Rectal smooth muscle tissue (tissue), 1 donor: Measurements from ENCODE around the gene PCDHGB5.
"Not testable (repeated sequence)": the region's sequence is repeated elsewhere in the genome, so short reads cannot be mapped to it uniquely, and the experiment has no call there.

Source experiments
- H3K27ac ChIP-seq: one replicate; pipeline ENCODE4 v1.7.0; 2013; ENCODE audit warnings: low read depth, low read length, inconsistent platforms
- H3K27me3 ChIP-seq: one replicate; pipeline ENCODE4 v1.7.0; 2013; ENCODE audit warnings: low read length; ENCODE audit not compliant: control insufficient read depth, insufficient read depth
- H3K36me3 ChIP-seq: one replicate; pipeline ENCODE4 v1.7.0; 2013; ENCODE audit warnings: low read length; ENCODE audit not compliant: control insufficient read depth, insufficient read depth
- H3K4me1 ChIP-seq: one replicate; pipeline ENCODE4 v1.7.0; 2013; ENCODE audit warnings: low read length; ENCODE audit not compliant: control insufficient read depth, insufficient read depth
- H3K4me3 ChIP-seq: one replicate; pipeline ENCODE4 v1.7.0; 2013; ENCODE audit warnings: low read length
- H3K9ac ChIP-seq: one replicate; pipeline ENCODE4 v1.7.0; 2013; ENCODE audit warnings: low read length

The PCDHGB5 gene

GRCh38 chr5:141421489-141421855 lies 23.7 kb downstream of the PCDHGB5 start:
- peak overlapping the region; percentile 29 for H3K4me3 ChIP-seq
- no peak overlapping the region for H3K27ac ChIP-seq
- no peaks in the 10 kb centered on the region for H3K4me1 ChIP-seq
- H3K36me3 ChIP-seq, result no peaks in the 10 kb centered on the region
- peaks cover 2% of the 10 kb centered on the region for H3K27me3 ChIP-seq
- no peak overlapping the region for H3K9ac ChIP-seq

GRCh38 chr5:141422742-141423291 lies 25.1 kb downstream of the PCDHGB5 start:
- Histone ChIP-seq H3K4me1 (no peaks in the 10 kb centered on the region), H3K36me3 (no peaks in the 10 kb centered on the region), H3K4me3 (peak overlapping the region; percentile 19), H3K27me3 (peaks cover 2% of the 10 kb centered on the region), H3K27ac (no peak overlapping the region), H3K9ac (no peak overlapping the region)

- H3K4me3 ChIP-seq, result peak overlapping the region; percentile 37
- H3K4me1 ChIP-seq, result no peaks in the 10 kb centered on the region
- no peaks in the 10 kb centered on the region for H3K27me3 ChIP-seq
- no peak overlapping the region for H3K9ac ChIP-seq
- H3K36me3 ChIP-seq, result no peaks in the 10 kb centered on the region
- H3K27ac ChIP-seq, result no peak overlapping the region
These were observed 30.2 kb downstream of the PCDHGB5 start for GRCh38 chr5:141427783-141428426.

- Histone ChIP-seq H3K4me1 (no peaks in the 10 kb centered on the region), H3K36me3 (no peaks in the 10 kb centered on the region), H3K4me3 (peak within 1 kb of the TSS; percentile 44), H3K27ac (no peak within 1 kb of the TSS), H3K27me3 (no peaks in the 10 kb centered on the region), H3K9ac (no peak within 1 kb of the TSS)
These were observed 32.8 kb downstream of the PCDHGB5 start, which contains the start of gene PCDHGA12 for GRCh38 chr5:141430332-141431113. TSS of gene PCDHGA12 (plus strand) at chr5:141430507. CDS start at chr5:141430760, 253 bp downstream.

GRCh38 chr5:141431286-141431685 lies 33.5 kb downstream of the PCDHGB5 start:
- Histone ChIP-seq H3K27ac (no peak overlapping the region), H3K4me1 (no peaks in the 10 kb centered on the region), H3K36me3 (no peaks in the 10 kb centered on the region), H3K9ac (no peak overlapping the region), H3K27me3 (no peaks in the 10 kb centered on the region), H3K4me3 (peak overlapping the region; percentile 44)

- not testable (repeated sequence) for H3K27me3 ChIP-seq, H3K27ac ChIP-seq, H3K36me3 ChIP-seq, H3K4me1 ChIP-seq, H3K9ac ChIP-seq
- H3K4me3 ChIP-seq, result peak overlapping the region; percentile 44
These were observed 34.6 kb downstream of the PCDHGB5 start for GRCh38 chr5:141432308-141432707.

- H3K27me3 ChIP-seq, H3K4me3 ChIP-seq, H3K9ac ChIP-seq, H3K27ac ChIP-seq, H3K36me3 ChIP-seq, H3K4me1 ChIP-seq: not testable (repeated sequence)
These were observed 35.0 kb downstream of the PCDHGB5 start for GRCh38 chr5:141432726-141433125.

GRCh38 chr5:141434006-141434405 lies 36.3 kb downstream of the PCDHGB5 start:
- H3K4me1 ChIP-seq, result no peaks in the 10 kb centered on the region
- H3K27ac ChIP-seq, result no peak overlapping the region
- H3K9ac ChIP-seq, result no peak overlapping the region
- no peaks in the 10 kb centered on the region for H3K36me3 ChIP-seq
- no peaks in the 10 kb centered on the region for H3K27me3 ChIP-seq
- no peak overlapping the region for H3K4me3 ChIP-seq

GRCh38 chr5:141437221-141437620 lies 39.5 kb downstream of the PCDHGB5 start:
- H3K4me1 ChIP-seq, result no peaks in the 10 kb centered on the region
- no peak overlapping the region for H3K27ac ChIP-seq
- no peaks in the 10 kb centered on the region for H3K27me3 ChIP-seq
- no peak overlapping the region for H3K4me3 ChIP-seq
- H3K9ac ChIP-seq, result no peak overlapping the region
- H3K36me3 ChIP-seq, result no peaks in the 10 kb centered on the region

GRCh38 chr5:141439411-141440141 lies 41.8 kb downstream of the PCDHGB5 start:
- H3K27me3 ChIP-seq, result no peaks in the 10 kb centered on the region

GRCh38 chr5:141440341-141440740 lies 42.6 kb downstream of the PCDHGB5 start:
- Histone ChIP-seq H3K27me3 (no peaks in the 10 kb centered on the region), H3K9ac (no peak overlapping the region), H3K27ac (no peak overlapping the region), H3K36me3 (no peaks in the 10 kb centered on the region), H3K4me1 (no peaks in the 10 kb centered on the region), H3K4me3 (no peak overlapping the region)

More at GRCh38 chr5:141439411-141440141, 41.8 kb downstream of the PCDHGB5 start:
- H3K27ac ChIP-seq, result no peak overlapping the region
- no peaks in the 10 kb centered on the region for H3K4me1 ChIP-seq
- no peak overlapping the region for H3K9ac ChIP-seq
- H3K36me3 ChIP-seq, result no peaks in the 10 kb centered on the region
- no peak overlapping the region for H3K4me3 ChIP-seq

- no peaks in the 10 kb centered on the region for H3K27me3 ChIP-seq
- H3K4me3 ChIP-seq, result no peak overlapping the region
- no peak overlapping the region for H3K27ac ChIP-seq
- H3K9ac ChIP-seq, result no peak overlapping the region
- H3K4me1 ChIP-seq, result no peaks in the 10 kb centered on the region
- H3K36me3 ChIP-seq, result no peaks in the 10 kb centered on the region
These were observed 43.9 kb downstream of the PCDHGB5 start for GRCh38 chr5:141441571-141442170.
